Stimulated activated CD8-positive, alpha-beta memory T cell treated with anti-CD3 and anti-CD28 coated beads, Interleukin-12 subunit alpha, Interleukin-12 subunit beta, amount 100 ng/mL, for 4 hours (primary cell): Measurements from ENCODE around the gene ZMIZ1.

Source experiments
- DNase-seq: peaks from one replicate; pipeline ENCODE4 v3.0.0-alpha.2; 2020; ENCODE audit warnings: low read depth

ZMIZ1 gene

DNA sequence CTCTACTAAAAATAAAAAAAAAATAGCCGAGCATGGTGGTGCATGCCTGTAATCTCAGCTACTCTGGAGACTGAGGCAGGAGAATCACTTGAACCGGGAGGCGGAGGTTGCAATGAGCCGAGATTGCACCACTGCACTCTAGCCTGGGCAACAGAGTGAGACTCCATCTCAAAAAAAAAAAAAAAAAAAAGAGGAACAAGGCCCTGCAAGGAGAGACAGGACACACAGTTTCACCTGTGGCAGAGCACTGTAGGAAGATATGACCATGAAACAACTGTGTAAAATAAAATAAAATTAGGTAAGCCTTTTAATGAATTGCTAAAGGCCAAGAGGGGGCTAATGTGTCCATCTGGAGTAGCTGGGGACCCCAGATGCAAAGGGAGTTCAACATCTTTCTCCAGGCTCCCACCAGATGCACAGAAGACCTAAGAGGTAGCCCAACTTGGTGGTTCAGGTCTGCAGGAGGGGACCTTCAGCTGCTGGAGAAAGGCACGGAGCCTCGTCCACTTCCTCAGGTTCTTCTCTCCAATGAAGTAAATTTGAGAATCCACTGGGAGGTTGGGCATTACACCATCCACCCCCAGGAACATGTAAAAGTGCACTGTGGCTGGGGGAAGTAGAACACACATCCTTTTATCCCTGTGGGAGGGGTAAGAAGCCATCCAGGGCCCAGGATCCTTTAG is 291.2 kb downstream of the ZMIZ1 start:
- DNase-seq = no peak

DNA sequence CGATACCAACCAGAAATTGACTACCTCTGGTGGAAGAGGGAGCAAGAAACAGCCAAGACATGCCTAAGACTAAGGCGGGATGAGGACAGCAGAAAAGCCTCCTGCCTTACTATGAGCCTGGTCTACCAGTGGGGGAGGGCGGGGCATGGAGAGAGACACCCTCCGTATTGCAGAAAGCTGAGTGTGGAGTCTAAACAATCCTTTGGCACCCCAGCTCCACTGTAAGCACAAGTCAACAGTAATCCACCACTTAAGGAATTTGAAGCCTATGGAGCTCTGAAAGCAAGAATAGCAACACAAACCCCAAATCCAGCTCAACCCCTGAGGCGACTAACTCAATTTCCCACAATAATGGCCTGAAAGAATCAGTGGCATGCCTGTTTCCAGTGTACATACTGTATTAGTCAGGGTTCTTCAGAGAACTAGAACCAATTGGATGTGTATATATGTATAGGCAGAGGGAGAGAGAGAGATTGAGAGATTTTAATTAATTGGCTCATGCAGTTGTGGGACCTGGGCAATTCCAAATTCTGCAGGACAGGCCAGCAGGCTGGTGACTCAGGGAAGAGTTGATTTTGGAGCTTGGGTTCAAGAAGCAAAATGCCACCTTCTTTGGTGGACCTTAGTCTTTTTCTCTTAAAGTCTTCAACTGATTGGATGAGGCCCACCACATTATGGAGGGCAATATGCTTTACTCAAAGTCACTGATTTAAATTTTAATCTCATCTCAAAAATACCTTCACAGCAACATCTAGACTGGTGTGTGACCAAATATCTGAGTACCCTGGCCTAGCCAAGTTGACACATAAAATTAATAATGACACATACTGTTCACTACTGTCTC is 292.0 kb downstream of the ZMIZ1 start:
- DNase-seq = no peak

DNA sequence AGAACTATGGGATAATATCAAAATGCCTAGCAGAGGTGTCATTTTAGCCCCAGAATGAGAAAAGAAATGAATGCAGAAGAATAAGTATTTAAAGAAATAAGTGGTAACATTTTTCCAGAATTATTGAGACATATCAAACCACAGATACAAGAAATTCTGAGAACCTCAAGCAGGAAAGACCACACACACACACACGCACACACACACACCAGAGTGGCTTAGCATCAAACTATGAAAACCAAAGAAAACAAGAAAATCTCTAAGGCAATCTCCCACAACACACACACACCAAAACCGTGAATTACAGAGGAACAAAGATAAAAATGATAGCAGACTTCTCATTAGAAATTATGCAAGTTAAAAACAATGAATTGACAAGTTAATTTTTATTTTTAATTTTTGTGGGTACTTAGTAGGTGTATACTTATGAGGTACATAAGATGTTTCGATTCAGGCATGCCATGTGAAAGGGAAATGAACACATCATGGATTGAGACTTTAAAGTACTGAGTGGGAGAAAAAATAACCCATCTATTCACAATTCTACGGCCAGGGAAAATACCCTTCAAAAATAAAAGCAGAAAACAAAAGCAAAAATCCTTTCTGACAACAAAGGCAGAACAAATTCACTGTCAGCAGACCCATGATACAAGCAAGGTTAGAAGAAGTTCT is 293.1 kb downstream of the ZMIZ1 start:
- no peak for DNase-seq
